ENCODE data around the gene ACTC1.

ACTC1 gene

DNA sequence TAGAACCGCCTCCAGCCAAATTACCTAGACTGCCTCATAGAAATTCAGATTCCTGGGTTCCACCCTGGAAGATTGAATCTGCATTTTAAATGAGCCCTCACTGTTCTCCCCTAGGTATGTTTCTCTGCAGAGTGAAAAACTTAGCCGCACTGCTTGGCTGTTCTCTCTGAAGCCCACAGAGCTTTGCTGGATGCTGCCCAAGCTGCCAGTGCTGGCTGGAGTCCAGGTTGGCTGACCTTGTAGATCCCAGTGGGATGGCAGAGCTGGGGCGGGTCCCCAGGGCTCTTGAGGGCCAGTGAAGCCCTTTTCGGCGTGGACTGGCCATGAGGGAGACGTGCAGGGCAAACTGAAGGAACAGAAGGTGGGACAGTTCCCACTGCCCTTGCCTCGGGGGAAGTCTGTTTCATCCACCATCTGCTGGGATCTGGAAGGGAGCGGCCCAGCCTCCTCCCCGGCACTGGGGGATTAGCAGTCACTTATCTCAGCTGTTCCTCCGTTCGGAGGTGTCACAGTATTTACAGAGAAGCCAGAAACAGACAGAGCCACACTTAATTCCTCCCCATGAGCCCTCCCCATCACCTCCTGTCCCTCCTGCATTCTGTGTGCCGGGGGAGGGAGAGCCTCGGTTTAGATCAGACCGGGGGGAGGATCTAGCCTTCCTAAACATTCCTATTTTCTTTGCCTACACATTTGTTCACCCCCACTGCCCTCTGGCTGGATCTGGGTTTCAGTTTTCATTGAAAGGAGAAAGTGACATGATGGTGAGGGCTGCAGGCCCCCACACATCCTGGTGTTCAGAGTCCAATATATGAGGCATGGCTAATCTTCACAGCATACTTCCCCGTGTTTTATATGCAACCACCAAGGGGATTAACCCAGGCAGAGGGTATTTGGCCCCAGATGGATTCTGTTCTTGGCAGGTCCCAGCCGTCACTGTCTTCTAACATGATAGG is 4.1 kb upstream of the ACTC1 start:
- no peak for DNase-seq

- DNase-seq = no peak
Measured at GRCh38 chr15:34796847-34797435, 1.6 kb upstream of the ACTC1 start.

GRCh38 chr15:34794590-34795206 is 651 bp downstream of the ACTC1 start:
- no peak for DNase-seq

- no peak for DNase-seq
Measured at GRCh38 chr15:34793901-34794300, 1.4 kb downstream of the ACTC1 start.

GRCh38 chr15:34793071-34793470 is 2.3 kb downstream of the ACTC1 start:
- DNase-seq = no peak

- DNase-seq = no peak
Measured at GRCh38 chr15:34791701-34792100, 3.6 kb downstream of the ACTC1 start.

GRCh38 chr15:34790121-34790520 is 5.2 kb downstream of the ACTC1 start:
- DNase-seq = no peak

- no peak for DNase-seq
Measured at GRCh38 chr15:34789326-34789725, 6.0 kb downstream of the ACTC1 start.

DNA sequence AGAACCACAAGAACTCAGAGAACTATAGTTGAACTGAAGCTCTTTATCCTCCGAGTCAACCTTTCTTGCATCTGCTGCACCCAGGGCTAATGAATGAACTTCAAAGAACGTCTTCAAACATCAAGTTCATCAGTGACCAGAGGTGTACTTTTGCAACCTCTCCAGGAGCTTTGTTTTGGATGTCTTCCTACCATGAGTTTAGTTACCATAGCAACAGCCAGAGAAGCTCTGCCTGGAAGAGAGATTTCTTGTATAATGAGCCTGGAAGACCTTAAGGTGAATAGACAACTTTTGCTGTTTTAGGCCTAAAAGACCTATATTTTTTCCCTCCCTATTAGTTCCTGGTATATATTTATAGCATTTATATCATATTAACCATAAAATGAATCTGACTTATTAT is 9.1 kb downstream of the ACTC1 start:
- no peak for DNase-seq

DNA sequence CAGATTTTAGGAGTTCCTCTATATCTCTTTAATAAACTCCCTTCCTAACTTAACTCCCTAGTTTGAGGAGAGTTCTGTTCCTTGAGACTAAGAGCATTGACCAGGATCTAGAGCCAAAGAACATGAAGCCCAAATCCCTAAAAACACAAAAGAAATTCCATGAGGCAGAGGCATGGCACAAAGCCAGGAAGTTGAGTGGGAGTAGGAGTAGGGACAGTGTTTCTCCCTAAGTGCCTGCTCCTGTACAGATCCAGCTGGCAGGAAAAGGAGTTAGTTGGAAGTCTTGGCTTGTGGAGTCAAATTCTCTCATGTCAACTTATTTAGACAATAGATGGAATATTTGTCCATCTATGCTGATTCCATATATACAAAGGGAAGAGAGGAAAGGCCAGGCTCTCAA is 11.4 kb downstream of the ACTC1 start:
- no peak for DNase-seq

DNA sequence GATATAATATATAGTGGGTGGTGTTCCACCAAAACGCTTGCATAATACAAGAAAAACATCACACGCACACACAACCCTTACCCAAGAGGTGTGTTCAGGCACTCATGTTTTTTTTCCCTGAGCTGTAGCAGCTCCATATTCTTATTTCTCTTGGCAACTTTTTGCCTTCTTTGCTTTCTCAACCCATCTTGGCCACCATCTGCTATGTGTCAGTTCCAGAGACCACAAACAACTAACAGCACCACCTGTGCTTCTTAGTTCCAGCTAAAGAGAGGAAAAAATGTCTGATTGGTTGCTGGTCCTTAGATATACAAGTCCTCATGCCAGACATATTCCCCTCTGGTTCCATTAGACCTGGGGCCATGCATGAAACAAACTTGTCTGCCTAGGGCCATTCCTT is 11.9 kb downstream of the ACTC1 start:
- DNase-seq = no peak

DNA sequence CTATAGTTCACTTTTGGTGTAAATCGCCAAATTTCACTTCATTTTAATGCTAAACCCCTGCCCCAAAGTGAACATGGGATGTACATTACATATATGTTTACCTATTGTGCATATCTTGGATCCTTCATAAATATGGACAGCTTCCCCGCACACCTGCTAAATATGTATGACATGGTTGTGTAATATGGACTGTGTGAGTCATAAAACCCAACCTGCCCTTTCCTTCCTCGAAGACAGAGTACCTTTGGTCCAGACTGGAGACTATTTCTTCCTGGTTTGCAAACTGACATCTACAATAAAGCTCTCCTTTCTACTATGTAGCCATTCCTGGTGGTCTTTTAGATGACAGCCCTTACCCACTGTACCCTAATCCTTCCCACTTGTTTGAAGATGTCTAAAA is 12.4 kb downstream of the ACTC1 start:
- no peak for DNase-seq

- DNase-seq = no peak
Measured at GRCh38 chr15:34780725-34781124, 14.6 kb downstream of the ACTC1 start.

DNA sequence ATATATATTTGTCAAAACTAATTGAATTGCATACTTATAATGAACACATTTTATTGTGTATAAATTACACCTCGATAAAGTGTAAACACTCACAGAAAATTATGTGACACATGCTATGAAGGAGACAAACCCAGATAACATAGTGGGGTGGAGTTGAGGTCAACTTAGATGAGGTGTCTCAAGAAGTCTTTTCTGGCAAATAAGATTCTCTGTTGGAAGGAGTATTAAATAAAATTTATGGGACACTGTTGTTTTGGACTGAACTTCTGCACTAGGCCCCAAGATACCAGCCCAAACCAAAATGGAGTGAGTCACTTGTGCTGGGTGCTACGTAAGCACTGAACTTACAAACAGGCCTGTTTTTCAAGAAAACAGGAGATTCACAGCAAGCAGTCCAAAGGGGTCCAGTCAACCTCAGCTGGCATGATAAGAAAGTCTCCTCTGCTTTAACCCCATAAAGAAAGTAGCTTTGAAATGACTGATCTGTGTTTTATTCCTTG is 18.7 kb downstream of the ACTC1 start:
- DNase-seq = no peak

DNA sequence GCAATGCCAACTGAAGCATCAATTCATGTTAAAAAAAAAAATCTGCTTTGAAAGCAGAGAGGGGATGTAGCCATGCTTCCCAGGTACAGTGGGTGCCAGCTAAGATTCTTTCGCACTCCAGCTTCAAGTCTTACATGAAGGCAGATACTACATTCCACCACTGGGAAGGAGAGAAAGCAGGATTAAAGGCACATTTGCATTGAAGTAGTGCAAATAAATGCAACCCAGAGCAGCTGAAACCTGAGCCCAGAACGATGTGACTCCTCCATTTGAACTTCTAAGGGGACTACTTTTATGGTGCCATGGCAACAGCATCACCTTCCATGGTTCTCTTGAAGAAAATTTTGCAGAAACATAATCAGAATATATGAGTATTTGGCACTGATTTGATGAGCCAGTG is 21.4 kb downstream of the ACTC1 start:
- DNase-seq = no peak

- DNase-seq = no peak
Measured at GRCh38 chr15:34773013-34773412, 22.3 kb downstream of the ACTC1 start.

- DNase-seq = no peak
Measured at GRCh38 chr15:34772312-34772711, 23.0 kb downstream of the ACTC1 start.

DNA sequence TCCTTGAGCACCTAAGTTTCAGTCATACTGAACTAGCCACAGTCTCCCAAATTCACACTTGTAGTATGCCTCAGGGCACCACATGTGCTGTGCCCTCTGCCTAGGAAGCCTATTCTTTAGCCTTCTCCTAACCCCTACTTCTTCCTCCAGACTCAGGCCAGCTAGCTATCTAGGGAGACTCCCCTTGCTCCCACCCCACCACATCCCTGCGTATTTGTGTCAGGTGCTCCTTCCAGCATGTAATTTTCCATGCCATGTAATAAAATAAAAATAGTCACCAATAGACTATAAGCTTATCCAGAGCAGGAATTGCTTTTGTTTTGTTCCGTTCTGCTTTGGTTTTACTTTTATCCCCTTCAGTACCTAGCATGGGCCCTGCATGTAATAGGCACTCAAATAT is 25.6 kb downstream of the ACTC1 start:
- no peak for DNase-seq

GRCh38 chr15:34768530-34768929 is 26.8 kb downstream of the ACTC1 start:
- DNase-seq = no peak

DNA sequence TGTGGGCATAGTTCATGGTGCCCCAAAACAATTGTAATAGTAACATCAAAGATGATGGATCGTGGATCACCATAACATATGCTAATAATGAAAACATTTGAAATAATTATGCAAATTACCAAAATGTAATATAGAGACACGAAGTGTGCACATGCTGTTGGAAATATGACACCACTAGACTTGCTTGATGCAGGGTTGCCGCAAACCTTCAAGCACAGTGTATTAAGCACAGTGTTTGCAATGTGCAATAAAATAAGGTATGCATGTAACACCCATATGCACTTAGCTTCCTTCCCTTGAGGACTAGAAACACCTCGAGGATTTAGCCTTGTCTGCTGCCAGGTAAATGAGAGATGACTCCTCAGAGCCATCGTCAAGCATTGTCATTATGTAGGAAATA is 29.6 kb downstream of the ACTC1 start:
- DNase-seq = no peak

DNA sequence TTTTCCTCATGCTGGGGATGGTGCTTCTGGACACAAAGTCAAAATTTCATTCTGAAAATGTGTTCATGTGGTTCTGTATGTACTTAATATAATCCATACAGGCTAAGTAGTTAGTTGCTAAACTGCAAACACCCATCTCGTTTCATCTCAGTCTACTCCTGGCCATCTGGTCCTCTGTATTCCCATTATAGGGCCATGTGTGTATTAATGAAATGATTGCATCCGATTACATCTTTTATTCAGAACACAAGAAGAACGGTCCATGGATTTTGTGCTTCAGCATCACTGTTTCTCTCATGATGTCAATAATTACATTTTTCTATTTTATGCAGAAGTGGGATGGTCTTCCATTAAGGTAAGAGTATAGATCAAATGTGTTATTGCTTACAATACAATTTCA is 34.4 kb downstream of the ACTC1 start:
- DNase-seq = no peak

- no peak for DNase-seq
Measured at GRCh38 chr15:34759992-34760391, 35.4 kb downstream of the ACTC1 start.

GRCh38 chr15:34759347-34759746 is 36.0 kb downstream of the ACTC1 start:
- DNase-seq = no peak

GRCh38 chr15:34757262-34757661 is 38.1 kb downstream of the ACTC1 start:
- DNase-seq = no peak

Data from SW 1271 (cell line).